Measurements from ENCODE around the gene CENPQ.
"Not testable (repeated sequence)": the region's sequence is repeated elsewhere in the genome, so short reads cannot be mapped to it uniquely, and the experiment has no call there.

CENPQ gene, protein sequence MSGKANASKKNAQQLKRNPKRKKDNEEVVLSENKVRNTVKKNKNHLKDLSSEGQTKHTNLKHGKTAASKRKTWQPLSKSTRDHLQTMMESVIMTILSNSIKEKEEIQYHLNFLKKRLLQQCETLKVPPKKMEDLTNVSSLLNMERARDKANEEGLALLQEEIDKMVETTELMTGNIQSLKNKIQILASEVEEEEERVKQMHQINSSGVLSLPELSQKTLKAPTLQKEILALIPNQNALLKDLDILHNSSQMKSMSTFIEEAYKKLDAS

GRCh38 chr6:49462927-49463611, at the start of gene CENPQ, which contains the start of gene MMUT:
CENPQ (plus strand) TSS chr6:49463370; CDS start chr6:49470177, 6,807 bp downstream.
MMUT (minus strand) TSS chr6:49463253; CDS start chr6:49459466, 3,787 bp downstream.
- peak; percentile 84 for DNase-seq

- DNase-seq = no peak
Measured at GRCh38 chr6:49415358-49415757, 47.8 kb upstream of the CENPQ start.

DNA sequence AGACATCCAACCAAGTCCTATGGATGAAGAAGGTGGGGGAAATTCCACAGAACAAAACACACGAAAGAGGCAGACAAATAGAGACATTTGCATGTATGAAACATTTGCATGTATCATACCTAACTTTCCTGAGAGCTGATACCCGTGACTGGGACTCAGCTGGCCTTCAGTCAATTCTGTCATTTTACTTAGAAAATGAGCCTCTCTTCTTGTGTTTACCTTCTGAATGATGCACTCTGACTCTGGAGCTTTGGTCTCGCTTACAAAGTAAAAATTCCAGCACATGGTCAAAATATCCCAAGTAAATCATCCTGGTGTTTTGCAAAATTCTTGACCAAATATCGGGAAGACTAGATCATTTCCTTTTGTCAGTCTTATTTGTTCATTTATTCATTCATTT, 47.0 kb upstream of the CENPQ start:
- no peak for DNase-seq

GRCh38 chr6:49423817-49424216, 39.4 kb upstream of the CENPQ start:
- no peak for DNase-seq

DNA sequence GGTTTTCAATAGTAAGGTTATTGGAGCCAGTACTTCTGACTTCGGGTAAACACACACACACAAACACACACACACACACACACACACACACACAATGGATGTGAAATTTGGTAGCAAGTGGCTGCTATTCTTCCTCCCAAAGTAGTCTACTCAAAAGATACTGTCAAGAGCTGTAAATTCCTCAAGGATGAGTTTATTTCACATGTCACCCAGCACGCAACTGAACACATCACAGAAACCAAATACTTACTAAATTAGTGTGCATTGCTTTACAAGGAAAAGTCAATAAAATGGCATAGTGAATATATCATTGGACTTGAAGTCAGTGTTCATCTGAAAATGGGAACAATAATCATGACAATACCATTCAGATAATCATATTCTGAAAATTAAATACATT, 33.0 kb upstream of the CENPQ start:
- DNase-seq = no peak

GRCh38 chr6:49430866-49431265, 32.3 kb upstream of the CENPQ start:
- DNase-seq = no peak

DNA sequence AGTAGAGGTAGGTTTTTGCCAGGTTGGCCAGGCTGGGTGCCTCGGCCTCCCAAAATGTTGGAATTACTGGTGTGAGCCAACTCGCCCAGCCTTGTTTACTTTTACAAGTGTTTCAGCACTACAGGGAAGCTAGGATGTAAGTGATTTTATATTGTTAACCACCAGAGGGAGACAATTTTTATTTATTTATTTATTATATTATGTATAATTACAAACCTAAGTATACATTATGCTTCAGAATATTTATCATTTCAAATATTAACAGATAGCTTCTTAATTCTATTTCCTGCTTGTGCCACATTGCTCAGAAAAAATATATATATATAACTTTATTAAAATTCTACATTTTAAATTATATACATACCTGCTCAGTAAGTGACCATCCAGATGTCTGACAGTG, 9.9 kb upstream of the CENPQ start:
- DNase-seq = no peak

- DNase-seq = no peak
Measured at GRCh38 chr6:49454787-49455709, 8.1 kb upstream of the CENPQ start.

- no peak for DNase-seq
Measured at GRCh38 chr6:49457771-49458170, 5.4 kb upstream of the CENPQ start.

- DNase-seq = no peak
Measured at GRCh38 chr6:49462071-49462470, 1.1 kb upstream of the CENPQ start.

GRCh38 chr6:49462599-49462926, 607 bp upstream of the CENPQ start:
- DNase-seq = no peak

- no peak for DNase-seq
Measured at GRCh38 chr6:49463612-49463967, 420 bp downstream of the CENPQ start.

DNA sequence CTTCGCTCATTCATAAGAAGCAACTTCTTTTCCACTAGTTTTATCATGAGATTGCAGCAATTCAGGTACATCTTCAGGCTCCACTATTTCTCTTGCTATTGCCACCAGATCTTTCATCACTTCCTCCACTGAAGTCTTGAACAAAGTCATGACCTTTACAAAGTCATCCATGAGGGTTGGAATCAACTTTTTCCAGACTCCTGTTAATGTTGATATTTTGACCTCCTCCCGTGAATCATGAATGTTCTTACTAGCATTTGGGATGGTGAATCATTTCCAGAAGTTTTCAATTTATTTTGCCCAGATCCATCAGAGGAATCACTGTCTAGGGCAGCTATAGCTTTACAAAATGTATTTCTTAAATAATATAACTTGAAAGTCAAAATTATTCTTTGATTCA, 1.5 kb downstream of the CENPQ start:
- no peak for DNase-seq

GRCh38 chr6:49468042-49468441, 4.9 kb downstream of the CENPQ start:
- no peak for DNase-seq

DNA sequence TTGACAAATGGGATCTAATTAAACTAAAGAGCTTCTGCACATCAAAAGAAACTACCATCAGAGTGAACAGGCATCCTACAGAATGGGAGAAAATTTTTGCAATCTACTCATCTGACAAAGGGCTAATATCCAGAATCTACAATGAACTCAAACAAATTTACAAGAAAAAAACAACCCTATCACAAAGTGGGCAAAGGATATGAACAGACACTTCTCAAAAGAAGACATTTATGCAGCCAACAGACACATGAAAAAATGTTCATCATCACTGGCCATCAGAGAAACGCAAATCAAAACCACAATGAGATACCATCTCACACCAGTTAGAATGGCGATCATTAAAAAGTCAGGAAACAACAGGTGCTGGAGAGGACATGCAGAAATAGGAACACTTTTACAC, 13.4 kb downstream of the CENPQ start:
- not testable (repeated sequence) for DNase-seq

DNA sequence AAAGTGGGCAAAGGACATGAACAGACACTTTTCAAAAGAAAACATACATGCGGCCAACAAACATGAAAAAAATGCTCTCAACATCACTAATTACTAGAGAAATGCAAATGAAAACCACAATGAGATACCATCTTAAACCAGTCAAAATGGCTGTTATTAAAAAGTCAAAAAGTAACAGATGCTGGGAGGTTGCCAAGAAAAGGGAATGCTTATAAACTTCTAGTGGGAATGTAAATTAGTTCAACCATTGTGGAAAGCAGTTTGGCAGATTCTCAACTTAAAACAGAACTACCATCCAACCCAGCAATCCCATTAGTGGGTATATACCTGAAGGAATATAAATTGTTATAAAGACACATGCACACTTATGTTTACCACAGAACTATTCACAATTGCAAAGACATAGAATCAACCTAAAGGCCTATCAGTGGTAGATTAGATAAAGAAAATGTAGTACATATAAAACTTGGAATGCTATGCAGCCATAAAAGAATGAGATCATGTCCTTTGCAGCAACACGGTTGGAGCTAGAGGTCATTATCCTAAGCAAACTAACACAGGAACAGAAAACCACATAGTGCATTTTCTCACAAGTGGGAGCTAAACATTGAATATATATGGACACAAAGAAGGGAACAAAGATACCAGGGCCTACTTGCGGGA, 16.3 kb downstream of the CENPQ start:
- no peak for DNase-seq

GRCh38 chr6:49481846-49482245, 18.7 kb downstream of the CENPQ start:
- DNase-seq = not testable (repeated sequence)

DNA sequence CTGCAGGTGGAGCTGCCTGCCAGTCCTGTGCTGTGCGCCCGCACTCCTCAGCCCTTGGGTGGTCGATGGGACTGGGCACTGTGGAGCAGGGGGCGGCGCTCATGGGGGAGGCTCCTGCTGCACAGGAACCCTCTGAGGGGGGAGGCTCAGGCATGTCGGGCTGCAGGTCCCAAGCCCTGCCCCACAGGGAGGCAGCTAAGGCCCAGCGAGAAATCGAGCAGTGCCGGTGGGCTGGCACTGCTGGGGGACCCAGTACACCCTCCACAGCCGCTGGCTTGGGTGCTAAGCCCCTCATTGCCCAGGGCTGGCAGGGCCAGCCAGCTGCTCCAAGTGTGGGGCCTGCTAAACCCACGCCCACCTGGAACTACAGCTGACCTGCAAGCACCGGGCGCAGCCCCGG, 20.2 kb downstream of the CENPQ start:
- not testable (repeated sequence) for DNase-seq

- DNase-seq = no peak
Measured at GRCh38 chr6:49490633-49491032, 27.5 kb downstream of the CENPQ start.

GRCh38 chr6:49497304-49497703, 34.1 kb downstream of the CENPQ start:
- no peak for DNase-seq

GRCh38 chr6:49499126-49499525, 36.0 kb downstream of the CENPQ start:
- DNase-seq = no peak

DNA sequence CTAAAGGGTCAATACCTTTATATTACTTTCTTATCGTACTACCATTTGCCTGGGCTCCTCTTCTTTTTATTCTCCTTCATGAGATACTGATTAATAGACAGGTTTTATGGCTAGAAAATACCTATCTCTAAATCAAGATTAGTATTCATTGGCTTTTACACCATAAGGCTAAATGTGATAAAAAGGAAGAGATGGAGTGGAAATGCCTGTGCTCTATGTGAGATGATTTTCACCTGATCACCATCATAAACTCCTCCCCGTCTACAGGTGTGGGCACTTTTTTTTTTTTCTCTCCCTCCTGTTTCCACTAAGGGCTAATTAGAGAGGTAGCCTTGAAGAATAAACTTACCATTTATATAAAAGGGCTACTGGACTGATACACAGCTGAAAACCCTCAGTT, 36.5 kb downstream of the CENPQ start, which contains the start of gene GLYATL3:
TSS of gene GLYATL3 (plus strand) at position 301 of the 400 bp plus-strand sequence. CDS start 12,068 bp downstream, outside the sequence.
- DNase-seq = no peak

DNA sequence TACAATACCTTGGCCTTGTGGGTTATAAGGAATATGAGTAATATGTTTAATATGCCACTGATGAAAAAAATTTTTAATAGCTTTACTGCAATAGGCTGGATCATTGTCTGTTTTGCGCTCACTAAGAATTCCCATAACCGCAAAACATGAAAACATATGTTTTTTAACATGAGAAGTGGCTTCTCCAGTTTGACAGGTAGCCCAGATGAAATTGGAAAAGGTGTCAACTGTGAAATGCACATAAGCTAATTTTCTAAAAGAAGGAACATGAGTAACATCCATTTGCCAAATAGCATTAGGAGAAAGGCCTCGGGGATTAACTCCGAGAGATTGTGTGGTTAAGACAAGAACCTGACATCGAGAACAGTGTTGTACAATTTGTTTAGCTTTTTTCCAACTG, 41.5 kb downstream of the CENPQ start:
- no peak for DNase-seq
